GM23338 (cell line): ENCODE data around the gene S100A5. TPM values are rescaled to one million over a fixed set of nuclear protein-coding genes. Genes with fewer than 3 reads are reported as not detected.
"Not testable (repeated sequence)": the region's sequence is repeated elsewhere in the genome, so short reads cannot be mapped to it uniquely, and the experiment has no call there.

Experiments used
- ATAC-seq: fragments of 200-7000 bp; cut with Tn5 transposase; 3 replicates; pipeline ENCODE4 v1.9.1; 2020
- DNase-seq: peaks from one replicate; pipeline ENCODE4 v3.0.0-alpha.2; 2015; ENCODE audit warnings: low spot score
- H2AFZ ChIP-seq: fragments of 200-600 bp; sonication (generic); 2 replicates; pipeline ENCODE4 v1.8.0; 2016; ENCODE audit warnings: antibody characterized with exemption, mild to moderate bottlenecking, moderate library complexity
- H3F3A ChIP-seq: fragments of 200-600 bp; sonication (generic); replicated peaks from 2 replicates; pipeline ENCODE4 v1.8.0; 2017; ENCODE audit warnings: antibody characterized with exemption, mixed run types, low read depth
- H3K27ac ChIP-seq: fragments of 200-600 bp; sonication (generic); 2 replicates; pipeline ENCODE4 v1.6.1; 2016; ENCODE audit warnings: low read depth
- H3K27me3 ChIP-seq: fragments of 200-600 bp; sonication (generic); 2 replicates; pipeline ENCODE4 v1.8.0; 2016; ENCODE audit warnings: mild to moderate bottlenecking, mixed run types, moderate library complexity; ENCODE audit not compliant: insufficient read depth
- H3K36me3 ChIP-seq: fragments of 200-600 bp; sonication (generic); 2 replicates; pipeline ENCODE4 v1.8.0; 2016; ENCODE audit warnings: mild to moderate bottlenecking; ENCODE audit not compliant: insufficient read depth
- H3K4me1 ChIP-seq: fragments of 200-600 bp; sonication (generic); 2 replicates; pipeline ENCODE4 v1.8.0; 2016; ENCODE audit warnings: mild to moderate bottlenecking, moderate library complexity; ENCODE audit not compliant: insufficient read depth
- H3K4me2 ChIP-seq: fragments of 200-600 bp; sonication (generic); 2 replicates; pipeline ENCODE4 v1.7.1; 2017; ENCODE audit warnings: mixed run types
- H3K4me3 ChIP-seq: fragments of 200-600 bp; sonication (generic); 2 replicates; pipeline ENCODE4 v1.6.1; 2016; ENCODE audit warnings: mixed run types
- H3K79me2 ChIP-seq: fragments of 200-600 bp; sonication (generic); replicated peaks from 2 replicates; pipeline ENCODE4 v1.8.0; 2017; ENCODE audit warnings: mild to moderate bottlenecking; ENCODE audit not compliant: insufficient read depth
- H3K9me2 ChIP-seq: fragments of 200-600 bp; sonication (generic); 2 replicates; pipeline ENCODE4 v1.8.0; 2017; ENCODE audit not compliant: insufficient read depth
- H4K20me1 ChIP-seq: fragments of 200-600 bp; sonication (generic); replicated peaks from 2 replicates; pipeline ENCODE4 v1.8.0; 2017; ENCODE audit warnings: mild to moderate bottlenecking; ENCODE audit not compliant: insufficient read depth
- H3K27ac Mint-ChIP-seq: 2 replicates; pipeline ENCODE4 v1.8.0; 2020; ENCODE audit warnings: inconsistent platforms, mild to moderate bottlenecking, moderate library complexity, mixed read lengths
- H3K27me3 Mint-ChIP-seq: 3 replicates; pipeline ENCODE4 v1.8.0; 2022; ENCODE audit warnings: low read depth, mild to moderate bottlenecking, moderate library complexity, mixed read lengths, inconsistent platforms; ENCODE audit not compliant: insufficient read depth, poor library complexity
- H3K36me3 Mint-ChIP-seq: 3 replicates; pipeline ENCODE4 v1.8.0; 2021; ENCODE audit warnings: low read depth, mild to moderate bottlenecking, inconsistent platforms, moderate library complexity, mixed read lengths
- H3K4me1 Mint-ChIP-seq: 3 replicates; pipeline ENCODE4 v1.8.0; 2020; ENCODE audit warnings: mild to moderate bottlenecking, inconsistent platforms, mixed read lengths
- H3K4me3 Mint-ChIP-seq: 3 replicates; pipeline ENCODE4 v1.8.0; 2021; ENCODE audit warnings: moderate library complexity, mild to moderate bottlenecking, inconsistent platforms, mixed read lengths
- H3K9me3 Mint-ChIP-seq: 3 replicates; pipeline ENCODE4 v1.8.0; 2020; ENCODE audit warnings: moderate library complexity, mild to moderate bottlenecking, inconsistent platforms, mixed read lengths
- CREB1 ChIP-seq: fragments of 250-450 bp; sonication (Bioruptor Pico); IDR thresholded peaks from 2 replicates; pipeline ENCODE4 v1.5.0; 2020; ENCODE audit warnings: low read depth, mild to moderate bottlenecking, moderate library complexity
- ETS1 ChIP-seq: IDR thresholded peaks from 2 replicates; pipeline ENCODE4 v1.6.1; 2016; ENCODE audit warnings: antibody characterized with exemption
- EZH2phosphoT487 ChIP-seq: fragments of 200-600 bp; sonication (generic); IDR thresholded peaks from one replicate; pipeline ENCODE4 v1.8.1; 2018; ENCODE audit warnings: antibody characterized with exemption; ENCODE audit not compliant: unreplicated experiment
- JUNB ChIP-seq: IDR thresholded peaks from one replicate; pipeline ENCODE4 v1.6.1; 2016; ENCODE audit warnings: antibody characterized with exemption; ENCODE audit not compliant: unreplicated experiment
- NANOG ChIP-seq: IDR thresholded peaks from 2 replicates; pipeline ENCODE4 v1.6.1; 2016; ENCODE audit warnings: antibody characterized with exemption, borderline replicate concordance
- POLR2AphosphoS5 ChIP-seq: IDR thresholded peaks from 2 replicates; pipeline ENCODE4 v1.6.1; 2016; ENCODE audit warnings: antibody characterized with exemption, low read depth
- REST ChIP-seq: IDR thresholded peaks from one replicate; pipeline ENCODE4 v1.6.1; 2018; ENCODE audit warnings: antibody characterized with exemption; ENCODE audit not compliant: unreplicated experiment
- ZNF114 ChIP-seq: fragments of 250-450 bp; sonication (Bioruptor Pico); IDR thresholded peaks from 2 replicates; pipeline ENCODE4 v1.5.0; 2020; ENCODE audit warnings: mild to moderate bottlenecking, moderate library complexity
- ZNF331 ChIP-seq: fragments of 250-450 bp; sonication (Bioruptor Pico); IDR thresholded peaks from 2 replicates; pipeline ENCODE4 v1.5.0; 2020; ENCODE audit warnings: low read depth, mild to moderate bottlenecking, moderate library complexity
- ZNF462 ChIP-seq: fragments of 250-450 bp; sonication (Bioruptor Pico); IDR thresholded peaks from 2 replicates; pipeline ENCODE4 v1.5.0; 2020; ENCODE audit warnings: mild to moderate bottlenecking, moderate library complexity
- polyA plus RNA-seq: library from polyadenylated mRNA; unstranded; fragments of >200 nt; fragmentation: Nextera tagmentation; extraction: Ambion mirVana; gene quantifications from 2 replicates; pipeline ENCODE4 v1.2.1, GENCODE V29; 2016
- total RNA-seq: library from RNA; depleted of rRNA; stranded (reverse); fragments of >200 nt; shearing (Covaris generic); gene quantifications from 2 replicates; pipeline ENCODE4 v1.2.3, GENCODE V29; 2014

The S100A5 gene
- total and polyA plus RNA-seq, 2 experiments from 2014 or later, result 0.47 TPM; not detected in 1

GRCh38 chr1:153520137-153520691, 20.5 kb downstream of the S100A5 start:
- not testable (repeated sequence) for H3K9me2 ChIP-seq, H2AFZ ChIP-seq, H4K20me1 ChIP-seq, H3F3A ChIP-seq, H3K4me3 Mint-ChIP-seq, H3K36me3 Mint-ChIP-seq, H3K27ac ChIP-seq, H3K36me3 ChIP-seq, H3K27ac Mint-ChIP-seq, H3K4me3 ChIP-seq, H3K79me2 ChIP-seq
- ATAC-seq, result peak; percentile 20; the same call in 2 of the 3 replicates
- DNase-seq, result peak; percentile 51
- H3K4me1 ChIP-seq, result peaks cover 13% of the 10 kb centered on the region; the same call in 1 of the 2 replicates
- H3K27me3 ChIP-seq, result peaks cover 44% of the 10 kb centered on the region
- H3K9me3 Mint-ChIP-seq, result peaks cover 10% of the 10 kb centered on the region; the same call in 1 of the 3 replicates
- peaks cover 25% of the 10 kb centered on the region for H3K4me1 Mint-ChIP-seq
- peaks cover 23% of the 10 kb centered on the region for H3K27me3 Mint-ChIP-seq
- 0 out of 2 replicates have a peak overlapping the region, but pooled peaks have one; percentile 50 for H3K4me2 ChIP-seq

- no peaks in the 10 kb centered on the region for H3K79me2 ChIP-seq
- no peak overlapping the region for H3K4me3 Mint-ChIP-seq
- H3K27ac Mint-ChIP-seq, result no peak overlapping the region
- H4K20me1 ChIP-seq, result no peaks in the 10 kb centered on the region
- H3F3A ChIP-seq, result no peaks in the 10 kb centered on the region
- no peak for TF ChIP-seq ZNF331 (CRISPR knock-in tag)
- TF ChIP-seq CREB1 (CRISPR knock-in tag), result no peak
- TF ChIP-seq NANOG, result no peak
- no peak for TF ChIP-seq EZH2phosphoT487
- no peak for TF ChIP-seq ZNF462 (CRISPR knock-in tag)
- TF ChIP-seq POLR2AphosphoS5, result no peak
- TF ChIP-seq REST, result no peak
- no peak for TF ChIP-seq JUNB
- TF ChIP-seq ZNF114 (CRISPR knock-in tag), result no peak
- TF ChIP-seq ETS1, result no peak
- peaks cover 25% of the 10 kb centered on the region for H3K27me3 Mint-ChIP-seq
- no peak overlapping the region for H2AFZ ChIP-seq
- no peaks in the 10 kb centered on the region for H3K9me2 ChIP-seq
- H3K4me2 ChIP-seq, result no peak overlapping the region
- no peak overlapping the region for H3K27ac ChIP-seq
- H3K36me3 Mint-ChIP-seq, result no peaks in the 10 kb centered on the region
- H3K4me3 ChIP-seq, result no peak overlapping the region
- H3K9me3 Mint-ChIP-seq, result peaks cover 10% of the 10 kb centered on the region; the same call in 1 of the 3 replicates
- peaks cover 13% of the 10 kb centered on the region; the same call in 1 of the 2 replicates for H3K4me1 ChIP-seq
- no peaks in the 10 kb centered on the region for H3K36me3 ChIP-seq
- no peak for DNase-seq
- no peak for ATAC-seq
- H3K4me1 Mint-ChIP-seq, result peaks cover 25% of the 10 kb centered on the region
- peaks cover 47% of the 10 kb centered on the region for H3K27me3 ChIP-seq
Observed at GRCh38 chr1:153519242-153519641, 21.5 kb downstream of the S100A5 start.
